ENCODE data around the gene ADAM33. TPM values are rescaled to one million over a fixed set of nuclear protein-coding genes. Genes with fewer than 3 reads are reported as not detected.

The ADAM33 gene
- total RNA-seq, 6 experiments from 2014 or later: 0.24 to 0.51 (median 0.45) TPM

DNA sequence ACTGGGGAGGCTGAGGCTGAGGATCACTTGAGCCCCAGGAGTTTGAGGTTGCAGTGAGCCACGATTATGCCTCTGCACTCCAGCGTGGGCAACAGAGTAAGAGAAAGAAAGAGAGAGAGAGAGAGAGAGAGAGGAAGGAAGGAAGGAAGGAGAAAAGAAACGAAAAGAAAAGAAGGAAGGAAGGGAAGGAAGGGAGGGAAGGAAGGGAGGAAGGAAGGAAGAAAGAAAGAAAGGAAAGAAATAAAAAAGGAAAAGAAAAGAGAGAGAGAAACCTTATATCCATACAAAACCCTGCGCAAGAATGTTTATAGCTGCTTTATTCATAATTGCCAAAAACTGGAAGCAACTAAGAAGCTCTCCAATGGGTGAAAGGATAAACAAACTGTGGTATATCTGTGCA lies 42.5 kb upstream of the ADAM33 start:
- WGBS (ENCODE audit: insufficient coverage, low coverage, low lambda C conversion rate, missing lambda C conversion rate): 51% methylated on average over 4 of the region's 4 CpGs
- DNase-seq (no peak), ATAC-seq (no peak)
- H3K4me3 ChIP-seq: no peak overlapping the region
- H3K4me1 ChIP-seq: no peaks in the 10 kb centered on the region
- H3K36me3 ChIP-seq: no peaks in the 10 kb centered on the region
- no peak overlapping the region for H3K27ac ChIP-seq
- TF ChIP-seq POLR2A (IDR thresholded peaks at IDR 0.05): no peak
- TF ChIP-seq, protein P1, sequence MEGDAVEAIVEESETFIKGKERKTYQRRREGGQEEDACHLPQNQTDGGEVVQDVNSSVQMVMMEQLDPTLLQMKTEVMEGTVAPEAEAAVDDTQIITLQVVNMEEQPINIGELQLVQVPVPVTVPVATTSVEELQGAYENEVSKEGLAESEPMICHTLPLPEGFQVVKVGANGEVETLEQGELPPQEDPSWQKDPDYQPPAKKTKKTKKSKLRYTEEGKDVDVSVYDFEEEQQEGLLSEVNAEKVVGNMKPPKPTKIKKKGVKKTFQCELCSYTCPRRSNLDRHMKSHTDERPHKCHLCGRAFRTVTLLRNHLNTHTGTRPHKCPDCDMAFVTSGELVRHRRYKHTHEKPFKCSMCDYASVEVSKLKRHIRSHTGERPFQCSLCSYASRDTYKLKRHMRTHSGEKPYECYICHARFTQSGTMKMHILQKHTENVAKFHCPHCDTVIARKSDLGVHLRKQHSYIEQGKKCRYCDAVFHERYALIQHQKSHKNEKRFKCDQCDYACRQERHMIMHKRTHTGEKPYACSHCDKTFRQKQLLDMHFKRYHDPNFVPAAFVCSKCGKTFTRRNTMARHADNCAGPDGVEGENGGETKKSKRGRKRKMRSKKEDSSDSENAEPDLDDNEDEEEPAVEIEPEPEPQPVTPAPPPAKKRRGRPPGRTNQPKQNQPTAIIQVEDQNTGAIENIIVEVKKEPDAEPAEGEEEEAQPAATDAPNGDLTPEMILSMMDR (IDR thresholded peaks at IDR 0.05): no peak
- intact Hi-C loops (cut with DNase I): no loop called here
- H3K9me3 ChIP-seq: no peaks in the 10 kb centered on the region
- H3K27me3 ChIP-seq: no peaks in the 10 kb centered on the region

DNA sequence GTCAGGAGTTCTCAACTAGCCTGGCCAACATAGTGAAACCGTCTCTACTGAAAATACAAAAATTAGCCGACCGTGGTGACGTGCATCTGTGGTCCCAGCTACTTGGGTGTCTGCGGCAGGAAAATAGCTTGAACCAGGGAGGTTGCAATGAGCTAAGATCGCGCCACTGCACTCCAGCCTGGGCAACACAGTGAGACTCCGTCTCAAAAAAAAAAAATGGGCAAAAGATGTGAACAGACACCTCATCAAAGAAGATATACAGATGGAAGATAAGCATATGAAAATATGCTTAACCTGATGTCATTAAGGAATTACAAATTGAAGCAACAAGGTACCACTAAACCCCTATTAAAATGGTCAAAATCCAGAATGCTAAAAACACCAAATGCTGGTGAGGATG lies 41.5 kb upstream of the ADAM33 start:
- DNase-seq (no peak), ATAC-seq (no peak)
- Histone ChIP-seq H3K27me3 (no peaks in the 10 kb centered on the region), H3K36me3 (no peaks in the 10 kb centered on the region), H3K4me1 (no peaks in the 10 kb centered on the region), H3K4me3 (no peak overlapping the region), H3K9me3 (no peaks in the 10 kb centered on the region), H3K27ac (no peak overlapping the region)
- intact Hi-C loops (cut with DNase I): no loop called here
- TF ChIP-seq POLR2A (IDR thresholded peaks at IDR 0.05): no peak
- TF ChIP-seq, protein P1 (IDR thresholded peaks at IDR 0.05): no peak
- WGBS (ENCODE audit: insufficient coverage, low coverage, low lambda C conversion rate, missing lambda C conversion rate): 86% methylated on average over 5 of the region's 8 CpGs

DNA sequence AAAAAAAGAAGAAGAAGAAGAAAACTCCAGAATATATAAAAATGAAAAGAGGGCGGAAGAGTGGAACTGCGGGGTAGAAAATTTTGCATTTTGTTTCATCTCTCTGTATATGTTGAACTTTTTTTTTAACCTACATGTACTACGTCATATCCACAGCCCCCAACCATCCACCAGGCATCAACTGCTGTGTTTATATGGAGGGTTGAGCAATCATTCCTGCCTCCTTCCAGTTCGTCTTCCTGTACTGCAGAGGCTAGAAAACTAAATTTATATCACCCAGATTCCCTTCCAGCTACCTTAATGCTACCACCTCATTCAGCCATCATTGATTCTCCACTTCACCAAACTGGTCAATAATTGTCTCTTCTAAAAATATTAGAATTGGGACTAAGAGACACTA lies 40.1 kb upstream of the ADAM33 start:
- H3K4me1 ChIP-seq: no peaks in the 10 kb centered on the region
- DNase-seq (no peak), ATAC-seq (no peak)
- no peak overlapping the region for H3K27ac ChIP-seq
- 70% methylated on average over 4 of the region's 4 CpGs for WGBS (ENCODE audit: insufficient coverage, low coverage, low lambda C conversion rate, missing lambda C conversion rate)
- H3K27me3 ChIP-seq: no peaks in the 10 kb centered on the region
- no peak for TF ChIP-seq POLR2A (IDR thresholded peaks at IDR 0.05)
- TF ChIP-seq, protein P1 (IDR thresholded peaks at IDR 0.05): no peak
- no peak overlapping the region for H3K4me3 ChIP-seq
- H3K36me3 ChIP-seq: no peaks in the 10 kb centered on the region
- intact Hi-C loops (cut with DNase I): no loop called here
- no peaks in the 10 kb centered on the region for H3K9me3 ChIP-seq

DNA sequence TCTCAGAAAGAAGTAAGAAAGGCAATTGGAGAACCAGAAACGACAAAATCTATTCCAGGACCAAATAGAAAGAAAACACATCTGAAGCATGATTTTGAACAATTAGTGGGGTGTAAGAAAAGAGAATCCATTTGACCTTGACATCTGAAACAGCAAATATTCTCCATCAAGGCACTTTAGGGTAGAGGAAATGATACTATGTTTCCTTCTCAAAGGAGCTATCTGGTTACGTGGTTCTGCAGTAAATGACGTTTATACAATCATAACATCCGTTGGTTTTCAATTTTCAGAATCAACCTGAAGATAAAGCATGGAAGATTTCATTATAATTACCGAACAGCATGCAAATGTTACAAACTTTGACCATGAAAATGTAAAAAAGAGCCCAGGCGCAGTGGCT lies 38.8 kb upstream of the ADAM33 start:
- H3K27me3 ChIP-seq: no peaks in the 10 kb centered on the region
- no peaks in the 10 kb centered on the region for H3K9me3 ChIP-seq
- no peaks in the 10 kb centered on the region for H3K4me1 ChIP-seq
- intact Hi-C loops (cut with DNase I): no loop called here
- 41% methylated on average over 6 of the region's 6 CpGs for WGBS (ENCODE audit: insufficient coverage, low coverage, low lambda C conversion rate, missing lambda C conversion rate)
- DNase-seq (no peak), ATAC-seq (no peak)
- TF ChIP-seq, protein P1 (IDR thresholded peaks at IDR 0.05): no peak
- TF ChIP-seq POLR2A (IDR thresholded peaks at IDR 0.05): no peak
- H3K4me3 ChIP-seq: no peak overlapping the region
- no peak overlapping the region for H3K27ac ChIP-seq
- H3K36me3 ChIP-seq: no peaks in the 10 kb centered on the region

GRCh38 chr20:3720068-3720467 lies 38.3 kb upstream of the ADAM33 start:
- Histone ChIP-seq H3K9me3 (no peaks in the 10 kb centered on the region), H3K4me3 (no peak overlapping the region), H3K4me1 (no peaks in the 10 kb centered on the region), H3K36me3 (no peaks in the 10 kb centered on the region), H3K27me3 (no peaks in the 10 kb centered on the region), H3K27ac (no peak overlapping the region)
- intact Hi-C loops (cut with DNase I): no loop called here
- WGBS (ENCODE audit: insufficient coverage, low coverage, low lambda C conversion rate, missing lambda C conversion rate): 56% methylated on average over 1 of the region's 2 CpGs
- no peak for TF ChIP-seq POLR2A (IDR thresholded peaks at IDR 0.05)
- TF ChIP-seq, protein P1 (IDR thresholded peaks at IDR 0.05): no peak
- ATAC-seq: no peak
- DNase-seq: no peak

All from right lobe of liver (tissue), 6 donors.